Right lobe of liver (tissue), 6 donors: ENCODE measurements around the gene PFN1. TPM values are rescaled to one million over a fixed set of nuclear protein-coding genes. Genes with fewer than 3 reads are reported as not detected.

Experiments
- ATAC-seq, 4 donors: fragments of 200-7000 bp; cut with Tn5 transposase; one replicate each; pipeline ENCODE4 v1.9.1; 2020; ENCODE audit warnings: mild to moderate bottlenecking in 4 of 4, moderate library complexity in 4 of 4
- DNase-seq, 3 donors: peaks; one replicate each; pipeline ENCODE4 v3.0.0-alpha.2; 2020
- H3K27ac ChIP-seq, 3 donors: fragments of 200-600 bp; one replicate each; pipeline ENCODE4 v1.8.0; 2022
- H3K27me3 ChIP-seq, 2 donors: fragments of 200-600 bp; one replicate each; pipeline ENCODE4 v1.8.0; 2022
- H3K36me3 ChIP-seq, 4 donors: fragments of 200-600 bp; sonication (generic) in 1 of 4; one replicate each; pipeline versions ENCODE4 v1.5.1 to v1.8.0; 2017 to 2022; ENCODE audit warnings: control low read depth in 1 of 4
- H3K4me1 ChIP-seq, 4 donors: fragments of 200-600 bp; sonication (generic) in 1 of 4; one replicate each; pipeline versions ENCODE4 v1.5.1 to v1.8.0; 2017 to 2022; ENCODE audit warnings: control low read depth in 1 of 4
- H3K4me3 ChIP-seq, 3 donors: fragments of 200-600 bp; one replicate each; pipeline ENCODE4 v1.8.0; 2022
- H3K9me3 ChIP-seq, 4 donors: fragments of 200-600 bp; sonication (generic) in 1 of 4; one replicate each; pipeline versions ENCODE4 v1.5.1 to v1.8.0; 2017 to 2022; ENCODE audit warnings: control low read depth in 1 of 4
- POLR2A ChIP-seq: fragments of 450-650 bp; IDR thresholded peaks from one replicate; pipeline ENCODE4 v1.6.1; 2017; ENCODE audit warnings: antibody characterized with exemption, mild to moderate bottlenecking
- WGBS: methylation state at CpG from one replicate; pipeline ENCODE4 v1.1.6; 2018; ENCODE audit warnings: low coverage, low lambda C conversion rate; ENCODE audit not compliant: insufficient coverage; ENCODE audit errors: missing lambda C conversion rate; 5-methylcytosine and 5-hydroxymethylcytosine counted together
- intact Hi-C, 2 donors: fragments of 100-400 bp; cut with DNase I; formaldehyde crosslinking; loops; one replicate each; pipeline versions ENCODE4 v1.11.2 to v1.14.1; 2022
- total RNA-seq, 6 experiments: library from RNA; depleted of rRNA in 2 of 6; stranded (reverse); fragments of >200 nt in 2 of 6; fragmentation: NEBNext Ultra II Directional in 3 of 6; extraction: Animal tissue kit (Norgen Biotek cat#: 25700) in 3 of 6; gene quantifications; one replicate each; pipeline versions ENCODE4 v1.1.0 to v1.2.4, GENCODE V29; 2016 to 2023
- TF ChIP-seq, protein P1 (sequence below), 4 donors: fragments of 200-600 bp in 3 of 4; fragments of 450-650 bp in 1 of 4; IDR thresholded peaks; one replicate each; pipeline versions ENCODE4 v1.5.1 to v1.8.0; 2016 to 2022; ENCODE audit warnings: antibody characterized with exemption in 4 of 4, mild to moderate bottlenecking in 2 of 4
- donor health status: DM: no; HTN: yes; CAD: no.
- donor health status: DM: no; HTN: no; CAD: no.
- donor health status: DM: no; HTN: no; CAD: no.
- donor health status: DM: no; HTN: yes; CAD: no.
- donor health status: DM: no; HTN: yes; CAD: no.

Gene PFN1
- total RNA-seq, 6 experiments from 2014 or later, result 221 to 1,037 (median 292) TPM

DNA sequence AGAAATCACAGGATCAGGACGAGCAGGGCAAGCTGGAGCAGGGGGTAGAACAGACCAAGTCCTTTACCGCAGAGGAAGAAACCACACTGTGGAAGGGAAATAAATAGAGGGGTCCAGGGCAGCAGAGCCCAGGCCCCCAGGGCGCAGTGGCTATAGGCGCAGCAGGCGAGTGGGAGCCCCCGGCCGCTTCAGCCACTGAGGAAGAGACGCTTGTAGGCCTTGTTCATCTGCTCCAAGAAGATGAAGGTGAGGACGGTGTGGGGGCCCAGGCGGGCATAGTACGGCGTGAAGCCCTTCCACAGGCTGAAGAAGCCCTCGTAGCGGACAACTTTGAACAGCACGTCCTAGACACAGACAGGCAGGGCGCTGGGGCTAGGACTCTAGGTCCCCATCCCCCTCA, 10.8 kb downstream of the PFN1 start:
- Histone ChIP-seq H3K36me3 (peaks cover 0 to 22% (median 2%) of the 10 kb centered on the region in 4 donors), H3K4me1 (peaks cover 0 to 34% (median 14%) of the 10 kb centered on the region in 4 donors), H3K27me3 (no peaks in the 10 kb centered on the region), H3K9me3 (no peaks in the 10 kb centered on the region), H3K4me3 (no peak overlapping the region), H3K27ac (no peak overlapping the region)
- WGBS, result no CpG with 5 or more reads among the region's 16 CpGs
- TF ChIP-seq, protein P1, sequence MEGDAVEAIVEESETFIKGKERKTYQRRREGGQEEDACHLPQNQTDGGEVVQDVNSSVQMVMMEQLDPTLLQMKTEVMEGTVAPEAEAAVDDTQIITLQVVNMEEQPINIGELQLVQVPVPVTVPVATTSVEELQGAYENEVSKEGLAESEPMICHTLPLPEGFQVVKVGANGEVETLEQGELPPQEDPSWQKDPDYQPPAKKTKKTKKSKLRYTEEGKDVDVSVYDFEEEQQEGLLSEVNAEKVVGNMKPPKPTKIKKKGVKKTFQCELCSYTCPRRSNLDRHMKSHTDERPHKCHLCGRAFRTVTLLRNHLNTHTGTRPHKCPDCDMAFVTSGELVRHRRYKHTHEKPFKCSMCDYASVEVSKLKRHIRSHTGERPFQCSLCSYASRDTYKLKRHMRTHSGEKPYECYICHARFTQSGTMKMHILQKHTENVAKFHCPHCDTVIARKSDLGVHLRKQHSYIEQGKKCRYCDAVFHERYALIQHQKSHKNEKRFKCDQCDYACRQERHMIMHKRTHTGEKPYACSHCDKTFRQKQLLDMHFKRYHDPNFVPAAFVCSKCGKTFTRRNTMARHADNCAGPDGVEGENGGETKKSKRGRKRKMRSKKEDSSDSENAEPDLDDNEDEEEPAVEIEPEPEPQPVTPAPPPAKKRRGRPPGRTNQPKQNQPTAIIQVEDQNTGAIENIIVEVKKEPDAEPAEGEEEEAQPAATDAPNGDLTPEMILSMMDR (IDR thresholded peaks at IDR 0.05), result no peak
- TF ChIP-seq POLR2A, result no peak
- DNase-seq (no peak), ATAC-seq (no peak)
- intact Hi-C loops, result no loop called here

DNA sequence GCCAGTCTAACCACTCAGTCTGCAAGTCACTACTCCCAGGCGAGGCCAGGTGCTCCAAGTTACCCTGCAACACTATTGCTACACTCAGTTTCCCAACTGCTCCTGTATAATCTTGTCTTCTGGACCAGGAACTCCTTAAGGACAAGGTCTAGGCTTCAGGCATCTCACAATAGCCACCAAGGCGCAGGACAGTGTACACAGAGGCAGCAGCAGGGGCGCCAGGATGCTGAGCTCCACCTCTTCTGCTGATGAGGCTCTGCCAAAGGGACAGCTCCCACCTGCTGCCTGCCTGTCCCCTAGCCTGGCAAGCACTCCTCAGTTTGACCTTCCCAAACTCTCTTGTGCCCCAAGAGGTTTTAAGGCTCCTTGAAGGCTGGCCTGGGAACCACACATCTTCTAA, 11.9 kb downstream of the PFN1 start:
- Histone ChIP-seq H3K27ac (no peak overlapping the region), H3K27me3 (no peaks in the 10 kb centered on the region), H3K4me1 (peaks cover 0 to 28% (median 12%) of the 10 kb centered on the region in 4 donors), H3K4me3 (no peak overlapping the region), H3K36me3 (peaks cover 0 to 18% (median 2%) of the 10 kb centered on the region in 4 donors), H3K9me3 (no peaks in the 10 kb centered on the region)
- intact Hi-C loops, result no loop called here
- no peak for TF ChIP-seq POLR2A
- TF ChIP-seq, protein P1 (IDR thresholded peaks at IDR 0.05), result no peak
- ATAC-seq (no peak), DNase-seq (no peak)
- 100% methylated on average over 2 of the region's 3 CpGs for WGBS

DNA sequence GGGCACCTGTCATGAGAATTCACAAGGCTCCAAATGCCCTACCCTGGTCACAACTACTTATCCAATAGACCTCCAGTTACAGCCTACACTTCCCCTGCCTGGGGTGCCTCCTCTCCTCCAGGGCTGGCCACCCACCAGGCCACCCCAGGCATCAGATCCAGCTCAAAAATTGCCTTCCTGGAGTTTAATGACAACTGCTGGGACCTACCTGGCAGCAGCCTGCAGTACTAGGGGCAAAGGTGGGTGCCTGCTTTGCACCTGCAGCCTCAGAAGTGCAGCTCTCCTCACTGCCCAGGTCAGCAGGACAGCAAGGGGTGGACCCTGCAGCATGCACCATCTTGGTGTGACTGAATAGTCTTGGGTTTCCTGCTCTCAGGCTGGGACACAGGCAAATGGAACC, 12.7 kb downstream of the PFN1 start:
- Histone ChIP-seq H3K4me1 (peaks cover 0 to 21% (median 9%) of the 10 kb centered on the region in 4 donors), H3K4me3 (no peak overlapping the region), H3K36me3 (peaks cover 0 to 18% (median 2%) of the 10 kb centered on the region in 4 donors), H3K27me3 (no peaks in the 10 kb centered on the region), H3K27ac (no peak overlapping the region), H3K9me3 (no peaks in the 10 kb centered on the region)
- DNase-seq (no peak), ATAC-seq (no peak)
- intact Hi-C loops, result no loop called here
- no peak for TF ChIP-seq POLR2A
- TF ChIP-seq, protein P1 (IDR thresholded peaks at IDR 0.05), result no peak

DNA sequence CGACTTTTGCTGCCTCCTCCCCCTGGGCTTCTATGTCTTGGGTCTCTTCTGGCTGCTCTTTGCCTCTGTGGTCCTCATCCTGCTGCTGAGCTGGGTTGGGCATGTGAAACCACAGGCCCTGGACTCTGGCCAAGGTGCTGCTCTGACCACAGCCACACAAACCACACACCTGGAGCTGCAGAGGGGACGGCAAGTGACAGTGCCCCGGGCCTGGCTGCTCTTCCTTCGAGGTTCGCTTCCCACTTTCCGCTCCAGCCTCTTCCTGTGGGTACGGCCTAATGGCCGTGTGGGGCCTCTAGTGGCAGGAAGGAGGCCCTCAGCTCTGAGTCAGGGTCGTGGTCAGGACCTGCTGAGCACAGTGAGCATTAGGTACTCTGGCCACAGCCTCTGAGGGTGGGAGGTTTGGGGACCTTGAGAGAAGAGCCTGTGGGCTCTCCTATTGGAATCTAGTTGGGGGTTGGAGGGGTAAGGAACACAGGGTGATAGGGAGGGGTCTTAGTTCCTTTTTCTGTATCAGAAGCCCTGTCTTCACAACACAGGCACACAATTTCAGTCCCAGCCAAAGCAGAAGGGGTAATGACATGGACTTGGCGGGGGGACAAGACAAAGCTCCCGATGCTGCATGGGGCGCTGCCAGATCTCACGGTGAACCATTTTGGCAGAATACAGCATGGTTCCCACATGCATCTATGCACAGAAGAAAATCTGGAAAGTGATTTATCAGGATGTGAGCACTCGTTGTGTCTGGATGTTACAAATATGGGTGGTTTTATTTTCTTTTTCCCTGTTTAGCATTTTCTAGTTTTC, 14.0 kb downstream of the PFN1 start:
- no peak overlapping the region for H3K27ac ChIP-seq
- no peaks in the 10 kb centered on the region for H3K9me3 ChIP-seq
- peaks cover 0 to 21% (median 9%) of the 10 kb centered on the region in 4 donors for H3K4me1 ChIP-seq
- peaks cover 0 to 18% (median 2%) of the 10 kb centered on the region in 4 donors for H3K36me3 ChIP-seq
- 18% methylated on average over 14 of the region's 14 CpGs for WGBS
- peak; percentile 51 to 70 (median 59) for ATAC-seq
- TF ChIP-seq POLR2A, result no peak
- TF ChIP-seq, protein P1 (IDR thresholded peaks at IDR 0.05), result peak in 2 of 4 donors; percentile 26 to 31
- no peak overlapping the region for H3K4me3 ChIP-seq
- peak in 2 of 3 donors; percentile 53 to 76 for DNase-seq
- intact Hi-C loops, result no loop called here
- no peaks in the 10 kb centered on the region for H3K27me3 ChIP-seq
